Naive thymus-derived CD8-positive, alpha-beta T cell (primary cell): ENCODE data around the gene DDX51. TPM values are rescaled to one million over a fixed set of nuclear protein-coding genes. Genes with fewer than 3 reads are reported as not detected.
"Not testable (repeated sequence)": the region's sequence is repeated elsewhere in the genome, so short reads cannot be mapped to it uniquely, and the experiment has no call there.

ENCODE experiments used
- ATAC-seq, 2 donors: fragments of 150-1000 bp; cut with Tn5 transposase in 1 of 2; sonication (Bioruptor Pico), chemical (Tn5 transposase) in 1 of 2; 1 replicate in 1 of 2; 2 replicates in 1 of 2; pipeline ENCODE4 v1.10.0; 2021; ENCODE audit warnings: mild to moderate bottlenecking in 2 of 2, moderate library complexity in 2 of 2
- POLR2A ChIA-PET: fragments of 350-600 bp; sonication (Branson Sonifier 250); formaldehyde crosslinking; loops from one replicate; lab custom pipeline; 2021; ENCODE audit warnings: antibody characterized with exemption; lab: Charles Lee
- DNase-seq, 10 donors: peaks; one replicate each; pipeline versions ENCODE4 v3.0.0 to v3.0.0-alpha.2; 2020 to 2022
- H3K27ac Mint-ChIP-seq, 10 donors: one replicate each; pipeline ENCODE4 v1.8.0; 2020 to 2022; ENCODE audit warnings: mild to moderate bottlenecking in 10 of 10, mixed read lengths in 10 of 10, moderate library complexity in 4 of 10, inconsistent platforms in 1 of 10
- H3K27me3 Mint-ChIP-seq, 5 donors: one replicate each; pipeline ENCODE4 v1.8.0; 2021 to 2022; ENCODE audit warnings: mixed read lengths in 5 of 5
- H3K36me3 Mint-ChIP-seq, 3 donors: one replicate each; pipeline ENCODE4 v1.8.0; 2020 to 2022; ENCODE audit warnings: mixed read lengths in 3 of 3, mild to moderate bottlenecking in 2 of 3, inconsistent platforms in 1 of 3
- H3K4me1 Mint-ChIP-seq, 4 donors: one replicate each; pipeline ENCODE4 v1.8.0; 2021 to 2022; ENCODE audit warnings: mixed read lengths in 4 of 4
- H3K4me3 Mint-ChIP-seq, 10 donors: one replicate each; pipeline ENCODE4 v1.8.0; 2020 to 2022; ENCODE audit warnings: mild to moderate bottlenecking in 10 of 10, mixed read lengths in 10 of 10, moderate library complexity in 6 of 10, inconsistent platforms in 1 of 10
- H3K9me3 Mint-ChIP-seq, 9 donors: one replicate each; pipeline ENCODE4 v1.8.0; 2020 to 2022; ENCODE audit warnings: mixed read lengths in 9 of 9, mild to moderate bottlenecking in 3 of 9, inconsistent platforms in 1 of 9, moderate library complexity in 1 of 9
- polyA plus RNA-seq, 3 donors: library from polyadenylated mRNA; unstranded; fragments of 300-500 nt; fragmentation: Illumina TruSeq; gene quantifications; one replicate each; pipeline ENCODE4 v1.2.3, GENCODE V29; 2021
- total RNA-seq, 8 experiments: library from RNA in 2 of 8; stranded (reverse) in 2 of 8; gene quantifications; one replicate each; pipeline ENCODE4 v1.2.3 and lab custom pipeline; 2021 to 2026

The DDX51 gene
- total and polyA plus RNA-seq, 5 experiments from 2014 or later, result 7.4 to 57.9 (median 20.9) TPM

DNA sequence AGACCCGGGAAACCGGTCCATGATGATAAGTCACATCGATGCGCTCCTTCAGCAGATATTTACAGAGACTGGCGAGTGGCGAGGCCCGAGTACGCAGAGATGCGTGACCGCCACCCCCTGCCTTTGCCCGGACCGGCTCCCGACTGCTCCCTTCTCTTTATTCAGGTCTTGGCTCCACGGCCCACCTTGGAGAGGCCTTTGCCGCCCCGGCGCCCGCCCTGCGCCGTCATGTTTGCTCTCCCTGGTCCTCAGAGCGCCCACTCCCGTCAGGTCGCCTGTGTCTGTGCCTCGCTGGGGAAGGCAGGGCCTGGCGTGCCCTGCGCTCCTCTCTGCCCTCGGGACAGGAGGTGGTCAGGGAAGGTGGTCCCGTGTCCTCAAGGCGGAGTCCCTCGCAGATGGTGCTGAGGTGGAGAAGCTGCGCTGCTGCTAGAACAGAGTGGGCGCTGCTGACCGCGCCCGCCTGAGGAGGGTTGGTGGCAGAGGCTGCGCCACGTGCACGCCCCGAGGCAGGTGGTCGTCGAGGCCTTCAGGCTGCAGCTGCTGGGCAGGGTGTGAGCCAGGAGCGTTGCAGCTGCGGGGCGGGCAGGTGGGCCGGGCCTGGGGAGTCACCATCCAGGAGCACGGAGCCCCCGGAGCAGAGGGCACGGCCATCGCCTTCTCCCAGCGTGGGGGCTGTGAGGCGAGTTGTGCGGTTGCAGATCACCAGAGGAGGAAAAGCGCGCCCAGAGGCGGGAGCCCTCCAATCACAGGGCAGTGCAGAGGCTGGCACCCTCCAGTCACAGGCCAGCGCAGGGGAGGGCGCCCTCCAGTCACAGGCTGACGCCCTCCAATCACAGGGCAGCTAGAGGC lies 27.2 kb downstream of the DDX51 start:
- no peak overlapping the region for H3K27ac Mint-ChIP-seq

DNA sequence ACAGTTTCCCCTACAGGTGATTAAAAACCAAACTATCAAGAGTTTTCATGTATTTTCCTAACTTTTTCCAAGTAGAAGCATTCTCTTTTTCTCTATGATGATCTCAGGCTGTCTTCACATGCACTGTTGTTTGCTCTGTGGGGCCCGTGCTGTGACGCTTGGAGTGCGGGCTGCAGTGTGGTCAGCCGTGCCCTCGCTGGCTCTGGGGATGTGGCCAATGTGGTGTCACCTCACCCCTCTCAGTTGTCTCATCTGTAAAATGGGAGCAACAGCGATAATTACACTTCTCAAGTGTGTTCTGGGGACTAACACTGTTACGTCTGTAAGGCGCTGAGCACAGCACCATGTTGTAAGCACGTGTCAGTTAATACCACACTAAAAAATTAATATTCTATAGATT lies 28.6 kb downstream of the DDX51 start:
- DNase-seq (no peak), ATAC-seq (no peak)
- H3K27me3 Mint-ChIP-seq, result no peaks in the 10 kb centered on the region
- POLR2A ChIA-PET, result no interaction called here
- H3K4me1 Mint-ChIP-seq, result peaks cover 0 to 3% (median 0%) of the 10 kb centered on the region in 4 donors
- peaks cover 0 to 43% (median 9%) of the 10 kb centered on the region in 3 donors for H3K36me3 Mint-ChIP-seq
- no peak overlapping the region for H3K4me3 Mint-ChIP-seq
- no peaks in the 10 kb centered on the region for H3K9me3 Mint-ChIP-seq
- no peak overlapping the region for H3K27ac Mint-ChIP-seq

More for the DNA sequence above, 27.2 kb downstream of the DDX51 start:
- Mint-ChIP-seq H3K9me3 (no peaks in the 10 kb centered on the region), H3K4me3 (no peak overlapping the region), H3K4me1 (peaks cover 0 to 3% (median 0%) of the 10 kb centered on the region in 4 donors), H3K36me3 (peaks cover 0 to 40% (median 4%) of the 10 kb centered on the region in 3 donors), H3K27me3 (no peaks in the 10 kb centered on the region)
- DNase-seq, result no peak
- POLR2A ChIA-PET, result no interaction called here
- no peak for ATAC-seq

DNA sequence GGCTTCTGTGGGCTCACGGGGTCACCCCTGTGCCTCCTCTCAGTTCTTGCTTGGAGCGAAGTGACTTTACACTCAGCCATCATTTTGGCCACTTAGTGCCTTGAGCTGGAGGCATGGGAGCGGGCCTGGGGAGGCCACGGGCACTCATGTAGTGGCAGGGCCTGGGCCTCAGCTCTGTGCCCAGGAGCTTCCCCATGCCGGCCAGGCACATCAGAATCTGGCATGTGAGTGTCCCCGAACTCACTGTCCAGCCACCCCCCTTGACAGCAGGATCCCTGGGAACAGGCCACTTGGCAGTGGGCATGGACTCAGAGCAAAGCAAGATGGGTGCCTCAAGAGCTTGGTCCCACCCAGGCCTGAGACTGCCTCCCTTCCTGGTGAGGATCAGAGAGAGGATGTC lies 29.5 kb downstream of the DDX51 start:
- no peak for ATAC-seq
- peaks cover 0 to 47% (median 14%) of the 10 kb centered on the region in 3 donors for H3K36me3 Mint-ChIP-seq
- POLR2A ChIA-PET, result no interaction called here

DNA sequence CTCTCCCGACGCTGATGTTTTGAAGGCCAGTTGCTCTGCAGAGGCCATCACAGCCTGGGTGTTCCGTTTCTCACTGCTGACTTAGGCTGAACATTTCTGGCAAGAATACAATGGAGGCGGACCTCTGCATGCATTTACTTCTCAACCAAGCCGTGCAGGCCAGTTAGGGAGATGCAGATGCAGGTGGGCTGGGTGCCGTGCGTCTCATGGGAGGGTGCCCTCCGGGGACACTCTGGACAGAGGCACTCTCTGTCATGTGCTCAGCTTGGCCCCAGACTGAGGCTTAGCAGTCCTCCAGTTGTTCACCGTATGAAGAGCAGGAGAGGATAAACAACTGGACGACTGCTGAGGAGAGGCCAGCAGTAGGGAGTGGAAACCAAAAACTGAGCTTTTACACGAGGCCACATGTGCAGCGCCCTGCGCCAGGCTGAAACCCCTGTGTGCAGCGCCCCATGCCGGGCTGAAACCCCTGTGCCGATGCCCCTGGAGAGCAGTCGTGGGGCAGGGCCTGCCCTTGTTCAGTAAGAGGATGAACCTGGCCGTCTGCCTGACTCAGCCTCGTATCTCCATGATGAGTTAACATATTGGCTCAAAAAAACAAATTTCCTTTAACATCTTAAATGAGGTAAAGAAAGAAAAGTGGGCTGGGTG lies 32.3 kb downstream of the DDX51 start:
- Mint-ChIP-seq H3K36me3 (peaks cover 0 to 67% (median 28%) of the 10 kb centered on the region in 3 donors), H3K4me1 (peaks cover 0 to 6% (median 1%) of the 10 kb centered on the region in 4 donors), H3K27ac (peak overlapping the region in 1 of 10 donors; percentile 65), H3K9me3 (no peaks in the 10 kb centered on the region), H3K4me3 (no peak overlapping the region), H3K27me3 (no peaks in the 10 kb centered on the region)
- ATAC-seq (no peak), DNase-seq (no peak)
- POLR2A ChIA-PET, result interaction anchor here (0.7 kb wide), 1 partner anchor 8 kb away, joined by 4 read pairs; no protein-coding TSS in a partner anchor

More for the DNA sequence above, 29.5 kb downstream of the DDX51 start:
- peak overlapping the region in 1 of 10 donors; percentile 21 for H3K27ac Mint-ChIP-seq
- no peaks in the 10 kb centered on the region for H3K9me3 Mint-ChIP-seq
- H3K4me3 Mint-ChIP-seq, result no peak overlapping the region
- H3K27me3 Mint-ChIP-seq, result no peaks in the 10 kb centered on the region
- peaks cover 0 to 3% (median 0%) of the 10 kb centered on the region in 4 donors for H3K4me1 Mint-ChIP-seq
- DNase-seq, result no peak

DNA sequence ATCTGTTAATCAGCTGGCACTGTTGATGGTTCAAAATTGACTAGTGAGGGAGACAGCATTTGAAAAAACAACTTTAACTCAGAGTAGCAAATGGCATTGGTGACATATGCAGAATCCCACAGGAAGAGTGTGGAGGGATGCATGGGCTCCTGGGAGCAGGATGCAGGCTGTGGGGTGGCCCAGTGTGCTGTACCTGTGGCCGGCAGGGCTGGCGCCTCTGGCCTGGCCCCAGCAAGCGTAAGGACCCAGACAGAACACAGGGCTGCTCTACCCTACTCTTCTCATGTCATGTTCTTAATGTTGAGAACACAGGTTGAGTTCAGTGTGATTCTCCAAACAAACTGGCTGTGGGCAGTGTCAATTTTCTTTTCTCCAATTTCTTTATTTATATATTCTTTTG lies 33.4 kb downstream of the DDX51 start:
- POLR2A ChIA-PET, result no interaction called here
- DNase-seq, result no peak
- no peak for ATAC-seq
- Mint-ChIP-seq H3K4me3 (no peak overlapping the region), H3K27me3 (no peaks in the 10 kb centered on the region), H3K9me3 (no peaks in the 10 kb centered on the region), H3K36me3 (peaks cover 0 to 71% (median 28%) of the 10 kb centered on the region in 3 donors), H3K4me1 (peaks cover 0 to 3% (median 1%) of the 10 kb centered on the region in 4 donors), H3K27ac (peak overlapping the region in 1 of 10 donors; percentile 50)

DNA sequence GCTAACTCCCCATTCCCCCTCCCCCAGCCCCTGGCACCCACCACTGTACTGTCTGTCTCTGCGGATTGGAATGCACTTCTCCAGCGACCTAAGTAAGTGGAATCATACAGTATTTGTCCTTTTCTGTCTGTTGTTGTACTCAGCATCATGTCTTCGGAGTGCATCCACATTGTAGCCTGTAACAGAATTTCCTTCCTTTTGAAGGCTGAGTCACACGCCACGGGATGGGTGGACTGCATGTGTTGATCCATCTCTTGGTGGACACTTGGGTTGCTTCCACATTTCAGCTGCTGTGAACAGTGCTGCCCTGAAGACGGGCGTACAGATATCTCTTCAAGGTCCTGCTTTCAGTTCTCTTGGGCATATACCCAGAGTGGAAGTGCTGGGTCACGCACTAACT lies 34.4 kb downstream of the DDX51 start:
- H3K36me3 Mint-ChIP-seq, result peaks cover 0 to 75% (median 27%) of the 10 kb centered on the region in 3 donors
- H3K27ac Mint-ChIP-seq, result no peak overlapping the region

DNA sequence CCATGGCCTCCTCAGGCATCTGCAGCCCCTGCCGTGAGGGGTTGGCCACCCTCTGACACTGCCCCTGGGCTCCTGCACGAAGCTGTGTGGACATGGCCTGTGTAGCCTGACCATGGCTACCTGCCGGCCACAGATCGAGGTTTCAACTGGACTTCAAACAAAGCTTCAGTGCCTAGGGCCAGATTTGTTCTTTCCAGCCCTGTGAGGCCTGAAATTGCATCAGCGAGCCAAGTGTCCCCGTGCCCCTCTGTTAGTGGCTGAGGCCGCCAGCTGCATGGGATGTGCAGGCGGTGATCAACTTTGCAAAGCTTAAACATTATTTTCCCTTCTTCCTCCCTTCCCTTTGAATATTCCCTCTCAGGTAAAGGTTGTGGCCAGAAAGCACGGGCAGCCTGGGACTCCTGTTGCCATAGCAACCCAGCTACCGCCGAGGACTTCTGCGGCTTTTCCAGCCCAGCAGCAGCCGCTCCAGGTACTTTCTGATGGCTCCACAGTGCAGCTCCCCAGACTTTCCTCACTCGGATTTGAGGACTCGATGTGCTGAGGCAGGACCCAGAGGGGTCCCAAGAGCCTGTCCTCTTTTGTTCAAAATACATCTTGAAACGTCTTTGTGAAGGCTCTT lies 35.8 kb downstream of the DDX51 start:
- H3K4me1 Mint-ChIP-seq, result peaks cover 0 to 4% (median 3%) of the 10 kb centered on the region in 4 donors
- no peak for DNase-seq
- no peaks in the 10 kb centered on the region for H3K27me3 Mint-ChIP-seq
- H3K36me3 Mint-ChIP-seq, result peaks cover 0 to 61% (median 26%) of the 10 kb centered on the region in 3 donors
- no peaks in the 10 kb centered on the region for H3K9me3 Mint-ChIP-seq
- POLR2A ChIA-PET, result no interaction called here
- no peak overlapping the region for H3K27ac Mint-ChIP-seq
- H3K4me3 Mint-ChIP-seq, result no peak overlapping the region
- ATAC-seq, result no peak

More for the DNA sequence above, 34.4 kb downstream of the DDX51 start:
- Mint-ChIP-seq H3K9me3 (no peaks in the 10 kb centered on the region), H3K27me3 (no peaks in the 10 kb centered on the region), H3K4me1 (peaks cover 0 to 4% (median 3%) of the 10 kb centered on the region in 4 donors), H3K4me3 (no peak overlapping the region)
- DNase-seq, result no peak
- POLR2A ChIA-PET, result no interaction called here
- ATAC-seq, result no peak

DNA sequence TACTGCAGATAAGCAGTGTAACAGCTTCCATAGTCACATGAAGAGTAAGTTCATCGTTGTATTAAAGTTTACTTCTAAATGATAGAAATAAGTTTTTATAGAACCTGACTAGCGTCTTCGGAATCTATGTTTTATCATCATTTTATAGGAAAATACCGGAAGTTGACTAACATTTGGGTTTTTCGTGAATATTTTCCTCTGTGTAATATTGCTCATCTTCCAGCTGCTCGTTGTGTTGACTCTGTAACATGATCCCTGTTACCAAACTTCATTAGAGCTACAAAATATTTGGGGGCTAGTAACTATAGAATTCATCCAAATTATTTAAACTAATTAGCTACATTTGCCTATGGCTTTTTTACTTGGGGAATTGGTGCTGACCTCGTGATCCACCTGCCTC lies 37.2 kb downstream of the DDX51 start:
- Mint-ChIP-seq H3K27ac (no peak overlapping the region), H3K4me3 (no peak overlapping the region), H3K9me3 (no peaks in the 10 kb centered on the region), H3K4me1 (peaks cover 0 to 5% (median 3%) of the 10 kb centered on the region in 4 donors), H3K36me3 (peaks cover 0 to 51% (median 26%) of the 10 kb centered on the region in 3 donors), H3K27me3 (no peaks in the 10 kb centered on the region)
- POLR2A ChIA-PET, result interaction anchor here (0.8 kb wide), 1 partner anchor 30 kb away, joined by 3 read pairs; no protein-coding TSS in a partner anchor
- no peak for ATAC-seq
- no peak for DNase-seq

DNA sequence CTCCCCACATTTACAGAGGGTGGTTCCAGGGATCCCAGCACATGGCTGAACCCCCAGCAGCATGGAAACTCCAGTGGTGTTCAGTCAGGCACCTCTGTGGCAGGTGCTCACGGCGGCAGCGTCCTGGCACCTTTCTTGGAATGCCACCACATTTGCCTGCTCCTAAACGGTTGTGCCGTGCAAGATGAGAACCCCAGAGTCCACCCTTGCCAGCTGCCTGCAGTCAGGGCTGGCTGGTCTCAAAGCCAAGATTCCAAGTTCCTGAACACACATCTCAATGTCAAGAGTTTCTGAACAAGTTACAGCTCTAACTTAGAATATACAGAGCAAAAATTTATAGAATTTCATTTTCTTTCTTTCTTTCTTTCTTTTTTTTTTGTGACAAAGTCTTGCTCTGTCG lies 38.7 kb downstream of the DDX51 start:
- Mint-ChIP-seq H3K9me3 (no peaks in the 10 kb centered on the region), H3K4me1 (peaks cover 0 to 10% (median 3%) of the 10 kb centered on the region in 4 donors), H3K27ac (no peak overlapping the region), H3K4me3 (no peak overlapping the region), H3K27me3 (no peaks in the 10 kb centered on the region), H3K36me3 (peaks cover 0 to 42% (median 19%) of the 10 kb centered on the region in 3 donors)
- DNase-seq, result no peak
- no peak for ATAC-seq
- POLR2A ChIA-PET, result no interaction called here

DNA sequence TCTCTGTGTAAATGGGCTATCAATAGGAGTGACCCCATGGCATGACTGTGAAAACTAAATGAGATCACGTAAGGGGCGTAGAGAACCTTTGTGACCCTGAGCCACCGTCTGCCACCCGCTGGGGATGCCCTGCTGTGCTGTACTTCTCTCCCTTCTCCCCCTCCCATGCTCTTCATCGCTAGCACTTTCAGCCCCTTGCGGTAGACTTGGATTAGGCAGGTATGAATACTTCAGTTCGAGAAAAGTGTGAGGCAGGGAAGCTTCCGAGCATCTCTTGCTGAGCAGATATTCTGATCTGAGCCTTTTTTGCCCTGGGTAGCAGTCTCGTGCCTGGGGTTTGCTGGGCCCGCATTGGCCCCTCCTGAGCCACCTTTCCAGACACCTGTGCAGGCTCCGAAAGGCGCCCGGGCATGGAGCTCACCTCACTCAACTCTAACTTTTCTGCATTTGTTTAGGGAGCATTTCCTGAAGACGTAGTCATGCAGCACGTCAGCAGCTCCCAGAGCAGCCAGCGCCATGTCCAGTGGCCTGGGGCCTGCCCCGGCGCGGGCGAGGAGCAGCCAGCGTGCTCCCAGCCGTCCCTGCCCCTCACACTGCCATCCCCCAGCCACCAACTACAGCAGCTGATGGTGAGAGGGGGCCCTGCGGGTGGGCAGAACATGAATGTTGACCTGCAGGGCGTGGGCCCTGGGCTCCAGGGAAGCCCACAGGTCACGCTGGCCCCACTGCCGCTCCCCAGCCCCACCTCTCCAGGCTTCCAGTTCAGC lies 40.4 kb downstream of the DDX51 start:
- DNase-seq (no peak), ATAC-seq (no peak)
- POLR2A ChIA-PET, result interaction anchor here (0.5 kb wide), 1 partner anchor 8 kb away, joined by 4 read pairs; no protein-coding TSS in a partner anchor

DNA sequence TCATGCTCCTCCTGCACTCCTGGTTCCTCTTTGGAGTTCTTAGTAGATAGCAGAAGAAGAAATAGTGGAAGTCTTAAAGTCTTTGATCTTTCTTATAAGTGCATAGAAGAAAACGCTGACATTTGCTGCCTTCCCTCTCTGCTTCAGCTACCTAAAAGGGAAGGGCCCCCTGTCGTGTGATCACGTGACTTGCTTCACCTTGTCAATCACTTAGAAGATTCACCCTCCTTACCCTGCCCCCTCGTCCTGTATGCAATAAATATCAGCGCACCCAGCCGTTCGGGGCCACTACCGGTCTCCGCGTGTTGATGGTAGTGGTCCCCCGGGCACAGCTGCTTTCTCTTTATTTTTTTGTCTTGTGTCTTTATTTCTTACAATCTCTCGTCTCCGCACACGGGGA lies 41.0 kb downstream of the DDX51 start:
- Mint-ChIP-seq H3K27ac (peak overlapping the region in 1 of 10 donors; percentile 59), H3K4me1 (peaks cover 0 to 10% (median 5%) of the 10 kb centered on the region in 4 donors), H3K36me3 (peaks cover 0 to 32% (median 9%) of the 10 kb centered on the region in 3 donors)
- ATAC-seq, H3K9me3 Mint-ChIP-seq, H3K27me3 Mint-ChIP-seq, DNase-seq, H3K4me3 Mint-ChIP-seq: not testable (repeated sequence)
- POLR2A ChIA-PET, result interaction anchor here (0.5 kb wide), 1 partner anchor 9 kb away, joined by 4 read pairs; no protein-coding TSS in a partner anchor

More for the DNA sequence above, 40.4 kb downstream of the DDX51 start:
- no peak overlapping the region for H3K4me3 Mint-ChIP-seq
- H3K27me3 Mint-ChIP-seq, result no peaks in the 10 kb centered on the region
- peaks cover 0 to 32% (median 10%) of the 10 kb centered on the region in 3 donors for H3K36me3 Mint-ChIP-seq
- H3K27ac Mint-ChIP-seq, result peak overlapping the region in 1 of 10 donors; percentile 59
- H3K9me3 Mint-ChIP-seq, result no peaks in the 10 kb centered on the region
- peaks cover 0 to 10% (median 4%) of the 10 kb centered on the region in 4 donors for H3K4me1 Mint-ChIP-seq

DNA sequence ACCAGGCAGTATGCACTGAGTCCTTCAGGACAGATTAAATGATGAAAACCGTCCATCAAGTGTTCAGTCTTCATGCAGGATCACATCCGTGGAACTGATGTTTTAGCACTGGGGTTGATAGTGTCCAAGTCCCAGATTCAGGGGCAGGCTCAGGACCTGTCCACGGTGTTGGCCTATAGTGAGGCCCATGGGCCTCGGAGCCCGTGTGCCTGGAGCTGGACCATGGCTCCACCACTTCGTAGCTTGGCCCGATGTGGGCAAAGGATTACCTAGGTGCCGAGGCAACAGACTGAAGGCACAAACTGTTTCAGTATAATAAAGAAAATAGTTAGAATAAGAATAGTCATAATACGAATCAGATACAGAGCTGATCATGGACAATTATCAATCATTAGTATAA lies 41.8 kb downstream of the DDX51 start:
- H3K4me1 Mint-ChIP-seq, result peaks cover 0 to 14% (median 5%) of the 10 kb centered on the region in 4 donors
- H3K9me3 Mint-ChIP-seq, result peaks cover 0 to 4% (median 0%) of the 10 kb centered on the region in 9 donors
- peaks cover 5 to 32% (median 10%) of the 10 kb centered on the region in 3 donors for H3K36me3 Mint-ChIP-seq
- H3K27ac Mint-ChIP-seq, result peak overlapping the region in 1 of 10 donors; percentile 47
- no peak for DNase-seq
- POLR2A ChIA-PET, result no interaction called here
- no peaks in the 10 kb centered on the region for H3K27me3 Mint-ChIP-seq
- no peak for ATAC-seq
- H3K4me3 Mint-ChIP-seq, result no peak overlapping the region
